Activated CD4-positive, alpha-beta memory T cell treated with anti-CD3 and anti-CD28 coated beads for 36 hours (primary cell): ENCODE data around the gene SHISA8. TPM values are rescaled to one million over a fixed set of nuclear protein-coding genes. Genes with fewer than 3 reads are reported as not detected.

Experiments used
- CTCF ChIA-PET: fragments of 350-600 bp; sonication (Branson Sonifier 250); formaldehyde crosslinking; loops from one replicate; lab custom pipeline; 2021; ENCODE audit warnings: antibody characterized with exemption, inconsistent platforms; lab: Charles Lee
- POLR2A ChIA-PET: fragments of 350-600 bp; sonication (Branson Sonifier 250); formaldehyde crosslinking; loops from one replicate; lab custom pipeline; 2021; ENCODE audit warnings: antibody characterized with exemption; lab: Charles Lee
- DNase-seq: peaks from one replicate; pipeline ENCODE4 v3.0.0-alpha.2; 2020
- H3K27ac Mint-ChIP-seq: one replicate; pipeline ENCODE4 v1.8.0; 2021; ENCODE audit warnings: mixed read lengths
- H3K27me3 Mint-ChIP-seq: one replicate; pipeline ENCODE4 v1.8.0; 2021; ENCODE audit warnings: mixed read lengths
- H3K36me3 Mint-ChIP-seq: one replicate; pipeline ENCODE4 v1.8.0; 2021; ENCODE audit warnings: mixed read lengths
- H3K4me1 Mint-ChIP-seq: one replicate; pipeline ENCODE4 v1.8.0; 2021; ENCODE audit warnings: low read depth, mixed read lengths
- H3K4me3 Mint-ChIP-seq: one replicate; pipeline ENCODE4 v1.8.0; 2021; ENCODE audit warnings: mild to moderate bottlenecking, mixed read lengths
- H3K9me3 Mint-ChIP-seq: one replicate; pipeline ENCODE4 v1.8.0; 2021; ENCODE audit warnings: mixed read lengths
- intact Hi-C: fragments of 100-400 bp; cut with micrococcal nuclease; formaldehyde crosslinking; loops from one replicate; pipeline ENCODE4 v1.15.1; 2023
- total RNA-seq, 2 experiments: library from RNA; stranded (reverse); gene quantifications; one replicate each; pipeline ENCODE4 v1.2.3, GENCODE V29; 2021

Gene SHISA8
- total RNA-seq, 2 experiments from 2014 or later, result 0.97 to 1.1 TPM

DNA sequence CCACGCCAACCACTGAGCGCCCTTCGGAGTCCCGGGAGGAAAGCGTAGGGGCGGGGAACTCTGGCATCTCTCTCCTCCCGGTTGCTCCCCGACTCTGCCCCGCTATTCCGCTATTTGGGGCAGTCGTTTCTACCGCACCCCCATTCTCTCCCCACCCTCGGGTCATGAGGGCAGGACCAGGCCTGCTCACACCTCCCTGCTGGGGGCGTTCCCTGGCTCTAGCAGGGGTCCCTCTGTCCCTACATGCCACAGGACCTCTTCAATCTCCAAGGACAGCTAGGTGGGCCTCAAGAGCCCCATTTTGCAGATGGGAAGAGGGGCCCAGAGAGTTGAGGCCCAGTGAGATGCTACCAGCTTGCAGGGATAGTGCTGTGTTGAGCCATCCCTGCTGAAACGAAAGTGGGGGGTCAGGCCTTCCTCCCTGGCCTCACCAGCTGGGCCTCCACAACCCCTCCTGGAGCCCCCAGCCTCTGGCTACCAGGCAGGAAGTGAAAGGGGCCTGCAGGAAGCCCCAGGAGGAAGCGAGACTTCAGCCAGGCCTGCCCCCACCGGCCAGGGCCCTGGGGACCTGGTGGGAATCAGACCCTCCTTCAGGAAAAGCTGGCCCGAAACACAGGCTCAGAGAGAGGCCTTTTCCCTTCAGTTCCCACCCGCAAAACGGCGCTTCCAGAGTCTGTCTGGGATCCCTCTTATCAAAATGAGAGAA lies 5.5 kb upstream of the SHISA8 start:
- CTCF ChIA-PET, result no interaction called here
- Mint-ChIP-seq H3K27ac (no peak overlapping the region), H3K27me3 (peaks cover 17% of the 10 kb centered on the region), H3K4me1 (peaks cover 21% of the 10 kb centered on the region), H3K9me3 (no peaks in the 10 kb centered on the region), H3K36me3 (peaks cover 3% of the 10 kb centered on the region), H3K4me3 (peak overlapping the region; percentile 8)
- intact Hi-C loops, result no loop called here
- POLR2A ChIA-PET, result interaction anchor here (0.8 to 1.6 kb wide), 3 partner anchors 13 to 58 kb away, joined by 3 to 5 read pairs (median 4); no protein-coding TSS in a partner anchor
- no peak for DNase-seq

GRCh38 chr22:41919357-41920224 lies 4.7 kb upstream of the SHISA8 start:
- Mint-ChIP-seq H3K4me1 (peaks cover 20% of the 10 kb centered on the region), H3K9me3 (no peaks in the 10 kb centered on the region), H3K4me3 (peak overlapping the region; percentile 32), H3K27me3 (peaks cover 16% of the 10 kb centered on the region), H3K27ac (no peak overlapping the region), H3K36me3 (no peaks in the 10 kb centered on the region)
- intact Hi-C loops, result loop anchor here (5.0 kb wide), 1 partner anchor 87 kb away; the partner anchor contains the start of gene SREBF2
- CTCF ChIA-PET, result interaction anchor here (0.6 to 0.7 kb wide), 2 partner anchors 25 to 87 kb away, joined by 3 read pairs; partner anchors contain the start of gene SREBF2
- DNase-seq, result peak; percentile 68
- POLR2A ChIA-PET, result interaction anchor here (1.0 to 1.6 kb wide), 4 partner anchors 17 to 119 kb away, joined by 3 to 5 read pairs (median 3); partner anchors contain the start of genes CCDC134 and CENPM

DNA sequence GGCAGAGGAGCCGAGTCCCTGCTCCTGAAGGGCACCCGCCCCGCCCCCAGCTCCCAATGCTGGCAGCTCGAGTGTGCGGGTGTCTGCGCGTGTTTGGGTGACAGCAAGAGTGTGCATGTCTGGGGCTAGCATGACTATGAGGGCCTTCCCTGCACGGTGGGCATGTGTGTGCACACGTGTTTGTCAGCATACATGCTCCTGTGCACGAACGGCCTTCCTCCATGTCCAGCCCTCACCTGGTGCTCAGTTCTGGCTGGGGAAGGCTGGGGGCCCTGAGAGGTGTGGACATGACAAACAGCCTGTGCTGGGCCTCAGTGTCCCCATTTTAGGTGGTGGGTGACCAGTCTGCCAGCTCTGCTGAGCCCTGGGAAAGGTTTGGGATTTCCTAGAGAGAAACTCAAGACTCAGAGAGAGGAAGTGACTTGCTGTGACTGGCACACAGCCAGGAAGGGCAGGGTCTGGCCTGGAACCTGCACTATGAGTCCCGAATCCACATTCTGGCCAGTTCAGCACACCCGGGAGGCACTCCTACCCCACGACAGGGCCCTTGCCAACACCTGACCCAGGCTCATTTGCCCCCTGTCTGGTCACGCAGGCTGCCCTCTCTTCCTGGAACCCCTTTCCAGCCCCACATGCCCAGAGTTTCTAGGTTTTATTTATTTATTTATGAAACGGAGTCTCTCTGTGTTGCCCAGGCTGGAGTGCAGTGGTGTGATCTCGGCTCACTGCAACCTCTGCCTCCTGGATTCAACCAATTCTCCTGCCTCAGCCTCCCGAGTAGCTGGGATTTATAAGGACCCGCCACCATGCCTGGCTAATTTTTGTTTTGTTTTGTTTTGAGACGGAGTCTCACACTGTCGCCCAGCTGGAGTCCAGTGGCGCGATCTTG lies 3.3 kb upstream of the SHISA8 start:
- intact Hi-C loops, result loop anchor here (5.0 kb wide), 1 partner anchor 86 kb away; the partner anchor contains the start of gene SREBF2
- CTCF ChIA-PET, result no interaction called here

DNA sequence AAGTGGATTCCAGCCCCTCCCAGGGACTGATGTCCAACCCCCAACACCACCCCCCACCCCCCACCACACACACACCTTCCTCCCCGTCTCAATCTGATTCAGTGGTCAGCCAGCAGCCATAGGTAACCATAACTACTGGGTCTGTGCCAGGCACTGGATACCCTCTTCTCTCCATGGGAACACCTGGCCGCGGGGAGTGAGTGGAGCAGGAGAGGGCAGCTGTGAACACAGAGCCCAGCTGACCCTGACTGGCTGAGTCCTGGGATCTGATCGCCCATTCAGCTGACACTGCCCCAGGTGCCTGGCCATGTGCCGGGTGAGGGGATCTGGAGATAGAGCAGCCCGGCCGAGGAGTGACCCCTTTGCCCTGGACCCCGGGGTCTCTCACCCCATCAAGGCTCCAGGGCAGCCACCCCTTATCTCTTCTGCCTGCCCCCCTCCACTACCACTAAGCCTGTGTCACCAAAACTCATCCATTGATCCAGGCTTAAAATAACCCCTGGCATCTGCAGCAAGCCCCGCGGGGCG lies 2.6 kb upstream of the SHISA8 start:
- Mint-ChIP-seq H3K36me3 (no peaks in the 10 kb centered on the region), H3K27me3 (peaks cover 26% of the 10 kb centered on the region), H3K4me3 (no peak overlapping the region), H3K4me1 (peaks cover 22% of the 10 kb centered on the region), H3K9me3 (no peaks in the 10 kb centered on the region), H3K27ac (no peak overlapping the region)
- ChIA-PET POLR2A (interaction anchor here (0.7 kb wide), 1 partner anchor 22 kb away, joined by 4 read pairs; no protein-coding TSS in a partner anchor), CTCF (no interaction called here)
- intact Hi-C loops, result loop anchor here (5.0 kb wide), 1 partner anchor 85 kb away; the partner anchor contains the start of gene SREBF2
- DNase-seq, result no peak

More for the DNA sequence above, 3.3 kb upstream of the SHISA8 start:
- H3K27ac Mint-ChIP-seq, result no peak overlapping the region
- H3K36me3 Mint-ChIP-seq, result no peaks in the 10 kb centered on the region
- peaks cover 22% of the 10 kb centered on the region for H3K4me1 Mint-ChIP-seq
- POLR2A ChIA-PET, result interaction anchor here (0.7 kb wide), 1 partner anchor 21 kb away, joined by 4 read pairs; no protein-coding TSS in a partner anchor
- DNase-seq, result no peak
- H3K4me3 Mint-ChIP-seq, result no peak overlapping the region
- peaks cover 19% of the 10 kb centered on the region for H3K27me3 Mint-ChIP-seq
- no peaks in the 10 kb centered on the region for H3K9me3 Mint-ChIP-seq

- no peak overlapping the region for H3K4me3 Mint-ChIP-seq
These were observed 2.0 kb upstream of the SHISA8 start for GRCh38 chr22:41916745-41917358.

DNA sequence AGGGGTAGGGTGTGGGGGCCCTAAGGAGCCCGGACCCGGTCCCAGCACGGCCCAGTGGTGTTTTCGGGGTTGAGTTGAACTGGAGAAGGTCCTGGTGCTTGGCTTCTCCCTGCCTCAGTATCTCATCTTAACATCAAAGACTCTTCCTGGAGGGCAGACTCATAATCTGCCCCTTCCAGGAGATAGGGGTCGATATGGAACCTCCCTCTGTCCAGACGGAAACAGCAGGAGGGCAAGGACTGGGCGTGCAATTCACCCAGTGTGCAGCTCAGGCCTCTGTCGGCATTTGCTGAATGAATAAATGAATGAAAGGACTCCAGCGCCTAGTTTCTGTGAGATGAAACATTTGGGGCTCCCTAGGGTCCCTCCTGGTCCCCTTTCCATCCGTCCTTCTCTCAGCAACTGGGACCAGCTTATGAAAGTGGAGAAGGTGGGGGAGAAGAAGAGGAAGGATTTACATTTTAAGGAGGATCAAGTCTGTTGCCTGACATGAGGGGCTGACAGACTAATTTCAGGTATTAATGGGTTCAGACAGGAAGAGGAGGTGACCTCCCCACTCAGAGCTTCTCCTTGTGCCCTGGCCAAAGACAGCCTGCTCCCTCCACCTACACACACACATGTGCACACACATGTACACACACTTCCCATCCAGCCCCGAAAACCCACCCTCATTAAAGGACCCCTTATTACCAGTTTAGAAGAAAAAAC lies 1.1 kb upstream of the SHISA8 start:
- DNase-seq, result no peak
- intact Hi-C loops, result loop anchor here (5.0 kb wide), 1 partner anchor 84 kb away; the partner anchor contains the start of gene SREBF2
- H3K4me3 Mint-ChIP-seq, result no peak overlapping the region
- peaks cover 28% of the 10 kb centered on the region for H3K4me1 Mint-ChIP-seq
- H3K36me3 Mint-ChIP-seq, result no peaks in the 10 kb centered on the region
- ChIA-PET POLR2A (no interaction called here), CTCF (interaction anchor here (0.9 kb wide), 1 partner anchor 10 kb away, joined by 3 read pairs; no protein-coding TSS in a partner anchor)
- peaks cover 38% of the 10 kb centered on the region for H3K27me3 Mint-ChIP-seq
- no peak overlapping the region for H3K27ac Mint-ChIP-seq
- H3K9me3 Mint-ChIP-seq, result no peaks in the 10 kb centered on the region

More at GRCh38 chr22:41916745-41917358, 2.0 kb upstream of the SHISA8 start:
- POLR2A ChIA-PET, result no interaction called here
- H3K27ac Mint-ChIP-seq, result no peak overlapping the region
- no peaks in the 10 kb centered on the region for H3K36me3 Mint-ChIP-seq
- H3K27me3 Mint-ChIP-seq, result peaks cover 32% of the 10 kb centered on the region
- intact Hi-C loops, result loop anchor here (5.0 kb wide), 1 partner anchor 85 kb away; the partner anchor contains the start of gene SREBF2
- no peaks in the 10 kb centered on the region for H3K9me3 Mint-ChIP-seq
- CTCF ChIA-PET, result no interaction called here
- no peak for DNase-seq
- peaks cover 22% of the 10 kb centered on the region for H3K4me1 Mint-ChIP-seq

DNA sequence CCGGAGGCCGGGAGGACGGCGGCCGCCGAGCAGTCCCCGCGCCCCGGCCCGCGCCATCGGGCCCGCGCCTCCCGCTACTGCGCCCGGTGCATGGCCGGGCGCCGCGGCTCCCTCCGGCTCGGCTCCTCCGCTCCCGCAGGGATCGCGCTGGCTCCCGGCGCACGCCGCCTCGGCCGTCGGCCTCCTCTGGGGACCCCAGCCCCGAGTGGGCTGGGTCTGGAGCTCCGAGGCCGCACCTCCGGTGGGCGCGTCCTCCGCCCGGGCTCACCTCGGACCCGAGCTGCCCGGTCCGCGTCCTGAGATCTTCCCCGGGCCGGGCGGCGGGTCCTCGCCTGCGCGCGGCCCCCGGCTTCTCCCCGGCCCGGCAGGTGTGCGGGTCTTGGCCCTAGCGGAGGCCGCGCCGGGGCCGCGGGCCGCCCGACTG lies 251 bp downstream of the SHISA8 start:
- H3K27me3 Mint-ChIP-seq, result peaks cover 40% of the 10 kb centered on the region
- intact Hi-C loops, result loop anchor here (5.0 kb wide), 1 partner anchor 82 kb away; the partner anchor contains the start of gene SREBF2
- POLR2A ChIA-PET, result interaction anchor here (1.0 to 1.4 kb wide), 2 partner anchors 26 to 115 kb away, joined by 4 read pairs; no protein-coding TSS in a partner anchor

GRCh38 chr22:41913842-41914534 lies 886 bp downstream of the SHISA8 start:
- H3K27ac Mint-ChIP-seq, result no peak overlapping the region
- peaks cover 2% of the 10 kb centered on the region for H3K36me3 Mint-ChIP-seq
- peaks cover 45% of the 10 kb centered on the region for H3K27me3 Mint-ChIP-seq
- H3K9me3 Mint-ChIP-seq, result no peaks in the 10 kb centered on the region
- ChIA-PET CTCF (interaction anchor here (1.2 kb wide), 2 partner anchors 12 to 247 kb away, joined by 4 to 5 read pairs; no protein-coding TSS in a partner anchor), POLR2A (interaction anchor here (1.0 to 1.5 kb wide), 3 partner anchors 26 to 114 kb away, joined by 4 to 5 read pairs (median 4); no protein-coding TSS in a partner anchor)
- intact Hi-C loops, result no loop called here
- H3K4me1 Mint-ChIP-seq, result peaks cover 28% of the 10 kb centered on the region
- DNase-seq, result no peak
- no peak overlapping the region for H3K4me3 Mint-ChIP-seq

More for the DNA sequence above, 251 bp downstream of the SHISA8 start:
- H3K9me3 Mint-ChIP-seq, result no peaks in the 10 kb centered on the region
- no peaks in the 10 kb centered on the region for H3K36me3 Mint-ChIP-seq
- CTCF ChIA-PET, result interaction anchor here (1.2 kb wide), 1 partner anchor 11 kb away, joined by 5 read pairs; no protein-coding TSS in a partner anchor
- H3K27ac Mint-ChIP-seq, result no peak overlapping the region
- no peak overlapping the region for H3K4me3 Mint-ChIP-seq
- no peak for DNase-seq
- H3K4me1 Mint-ChIP-seq, result peaks cover 28% of the 10 kb centered on the region

DNA sequence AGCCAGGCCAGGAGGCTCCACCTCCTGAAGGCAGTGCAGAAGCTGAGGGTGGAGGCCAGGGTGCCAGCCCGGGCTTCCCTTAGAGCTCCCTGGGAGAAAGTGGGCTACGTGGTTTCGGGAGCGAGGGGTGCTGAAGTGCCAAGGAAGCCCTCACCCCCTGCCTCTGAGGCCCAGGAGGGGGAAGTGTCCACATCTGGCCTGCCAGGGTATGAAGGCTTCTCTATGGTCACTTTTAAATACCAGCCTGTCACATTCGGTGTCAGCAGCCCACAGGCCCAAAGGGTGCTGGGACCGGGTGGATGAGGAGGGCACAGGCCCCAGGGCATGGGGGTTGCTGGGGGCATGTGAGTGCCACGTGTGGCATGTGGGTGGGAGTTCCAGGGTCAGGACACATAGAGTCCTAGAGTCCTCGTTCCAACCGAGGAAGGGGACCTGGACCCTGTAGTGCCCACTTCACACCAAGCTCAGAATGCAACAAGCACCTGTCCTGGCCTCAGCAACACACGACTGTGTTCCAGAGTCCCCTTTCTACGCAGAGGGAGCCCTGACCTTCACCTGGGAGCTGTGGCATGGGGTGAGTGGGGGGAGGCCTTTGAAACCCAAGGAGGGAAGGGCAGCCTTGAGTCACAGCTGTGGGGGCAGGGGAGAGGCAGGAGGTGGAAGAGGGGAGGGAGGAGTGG lies 1.7 kb downstream of the SHISA8 start:
- ChIA-PET POLR2A (interaction anchor here (1.5 kb wide), 1 partner anchor 27 kb away, joined by 5 read pairs; no protein-coding TSS in a partner anchor), CTCF (interaction anchor here (1.2 to 2.1 kb wide), 3 partner anchors 13 to 246 kb away, joined by 3 to 7 read pairs (median 4); partner anchors contain the start of gene TNFRSF13C)
- no peak overlapping the region for H3K27ac Mint-ChIP-seq
- no peak for DNase-seq
- no peak overlapping the region for H3K4me3 Mint-ChIP-seq
- H3K27me3 Mint-ChIP-seq, result peaks cover 45% of the 10 kb centered on the region
- peaks cover 2% of the 10 kb centered on the region for H3K36me3 Mint-ChIP-seq
- H3K4me1 Mint-ChIP-seq, result peaks cover 32% of the 10 kb centered on the region
- intact Hi-C loops, result no loop called here
- no peaks in the 10 kb centered on the region for H3K9me3 Mint-ChIP-seq
